Kidney epithelial cell (primary cell): ENCODE results near the gene PIK3C2G. TPM values are rescaled to one million over a fixed set of nuclear protein-coding genes. Genes with fewer than 3 reads are reported as not detected.
"Not testable (repeated sequence)": the region's sequence is repeated elsewhere in the genome, so short reads cannot be mapped to it uniquely, and the experiment has no call there.

Experiments used
- DNase-seq: peaks from one replicate; pipeline ENCODE4 v3.0.0-alpha.2; 2010; ENCODE audit warnings: low read depth
- H3K27me3 ChIP-seq: 2 replicates; pipeline ENCODE4 v1.6.0; 2011; ENCODE audit warnings: low read length; ENCODE audit not compliant: control insufficient read depth, insufficient read depth
- H3K36me3 ChIP-seq: 2 replicates; pipeline ENCODE4 v1.5.1; 2011; ENCODE audit warnings: low read length; ENCODE audit not compliant: control insufficient read depth, insufficient read depth
- H3K4me3 ChIP-seq: 2 replicates; pipeline ENCODE4 v1.5.1; 2011; ENCODE audit warnings: low read depth, mild to moderate bottlenecking, control low read depth, low read length
- total RNA-seq: library from RNA; depleted of rRNA; stranded (reverse); fragments of >200 nt; gene quantifications from 2 replicates; pipeline ENCODE4 v1.2.3, GENCODE V29; 2015
- TF ChIP-seq, protein P1 (sequence below): IDR thresholded peaks from 2 replicates; pipeline ENCODE4 v1.5.1; 2011; ENCODE audit warnings: mild to moderate bottlenecking, moderate library complexity, low read length, control low read depth, inconsistent platforms; ENCODE audit not compliant: insufficient read depth, poor library complexity, severe bottlenecking

Gene PIK3C2G
- total RNA-seq, 1 donor from 2014 or later, result 0.13 TPM

DNA sequence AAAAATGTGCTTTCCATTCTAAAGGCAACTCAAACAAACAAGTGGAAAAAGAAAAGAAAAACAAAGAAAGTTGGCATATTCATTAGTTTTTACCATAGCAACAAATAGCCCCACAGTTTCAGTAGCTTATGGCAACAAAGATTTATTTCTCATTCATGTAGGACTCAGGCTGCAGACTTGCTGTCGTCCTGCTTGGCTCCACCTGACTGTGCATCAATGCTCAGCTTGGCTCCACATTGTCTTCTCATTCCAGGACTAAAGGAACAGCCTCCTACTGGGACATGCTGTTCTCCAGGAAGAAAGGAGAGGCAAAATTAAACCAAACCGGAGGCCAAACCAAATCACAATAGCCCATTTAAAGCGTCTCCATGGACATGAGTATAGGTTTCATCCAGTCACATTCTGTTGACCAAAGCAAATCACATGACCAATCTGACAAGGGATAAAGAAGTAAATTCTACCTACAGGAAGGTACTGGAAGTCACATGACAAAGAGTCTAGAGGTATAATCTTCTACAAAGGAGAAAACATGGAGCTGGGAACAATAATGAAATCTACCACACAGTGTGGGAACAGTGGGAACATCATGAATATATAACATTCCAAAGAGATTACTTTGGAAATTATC, 222.5 kb downstream of the PIK3C2G start:
- no peak overlapping the region for H3K4me3 ChIP-seq
- TF ChIP-seq, protein P1, sequence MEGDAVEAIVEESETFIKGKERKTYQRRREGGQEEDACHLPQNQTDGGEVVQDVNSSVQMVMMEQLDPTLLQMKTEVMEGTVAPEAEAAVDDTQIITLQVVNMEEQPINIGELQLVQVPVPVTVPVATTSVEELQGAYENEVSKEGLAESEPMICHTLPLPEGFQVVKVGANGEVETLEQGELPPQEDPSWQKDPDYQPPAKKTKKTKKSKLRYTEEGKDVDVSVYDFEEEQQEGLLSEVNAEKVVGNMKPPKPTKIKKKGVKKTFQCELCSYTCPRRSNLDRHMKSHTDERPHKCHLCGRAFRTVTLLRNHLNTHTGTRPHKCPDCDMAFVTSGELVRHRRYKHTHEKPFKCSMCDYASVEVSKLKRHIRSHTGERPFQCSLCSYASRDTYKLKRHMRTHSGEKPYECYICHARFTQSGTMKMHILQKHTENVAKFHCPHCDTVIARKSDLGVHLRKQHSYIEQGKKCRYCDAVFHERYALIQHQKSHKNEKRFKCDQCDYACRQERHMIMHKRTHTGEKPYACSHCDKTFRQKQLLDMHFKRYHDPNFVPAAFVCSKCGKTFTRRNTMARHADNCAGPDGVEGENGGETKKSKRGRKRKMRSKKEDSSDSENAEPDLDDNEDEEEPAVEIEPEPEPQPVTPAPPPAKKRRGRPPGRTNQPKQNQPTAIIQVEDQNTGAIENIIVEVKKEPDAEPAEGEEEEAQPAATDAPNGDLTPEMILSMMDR, result no peak
- no peaks in the 10 kb centered on the region for H3K27me3 ChIP-seq
- no peaks in the 10 kb centered on the region for H3K36me3 ChIP-seq
- DNase-seq, result no peak

DNA sequence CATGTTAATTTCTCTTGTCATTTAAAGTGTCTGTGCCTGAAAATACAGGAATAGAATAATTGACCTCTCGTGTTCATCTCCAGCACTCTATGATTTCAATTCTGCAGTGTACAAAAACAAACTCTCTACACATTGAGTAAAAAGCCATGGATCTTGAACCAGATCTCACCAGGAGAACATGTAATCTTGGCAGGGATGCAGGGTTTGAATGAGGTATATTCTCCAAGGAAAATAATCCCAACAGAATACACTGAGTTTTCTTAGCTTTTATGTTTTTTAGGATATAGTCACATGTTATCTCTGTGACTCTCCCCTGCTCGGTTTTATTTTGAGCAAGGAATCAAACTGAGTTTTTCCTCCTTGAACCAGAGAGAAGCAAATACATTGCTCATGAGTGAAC, 224.7 kb downstream of the PIK3C2G start:
- Histone ChIP-seq H3K27me3 (no peaks in the 10 kb centered on the region), H3K4me3 (no peak overlapping the region), H3K36me3 (no peaks in the 10 kb centered on the region)
- DNase-seq, result no peak
- TF ChIP-seq, protein P1, result no peak

DNA sequence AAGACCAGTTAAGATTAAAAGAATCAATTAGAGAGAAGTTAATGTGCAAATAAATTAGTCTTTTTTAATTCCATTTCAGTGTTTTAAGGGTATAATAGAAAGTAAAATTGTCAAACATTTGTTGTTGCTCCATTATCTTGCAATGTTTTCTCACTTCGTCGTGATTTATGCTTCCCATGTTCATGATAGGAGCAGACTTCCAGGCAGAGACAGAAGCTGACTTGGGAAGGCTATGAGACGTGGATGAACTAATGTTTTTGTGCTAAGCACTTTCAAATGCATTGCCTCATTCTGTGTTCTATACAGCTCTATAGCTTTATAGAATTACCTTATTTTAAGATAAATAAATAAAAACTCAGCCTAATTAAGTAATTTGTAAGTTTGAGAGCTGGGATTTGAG, 226.2 kb downstream of the PIK3C2G start:
- TF ChIP-seq, protein P1, result no peak
- Histone ChIP-seq H3K36me3 (no peaks in the 10 kb centered on the region), H3K27me3 (no peaks in the 10 kb centered on the region), H3K4me3 (no peak overlapping the region)
- DNase-seq, result no peak

DNA sequence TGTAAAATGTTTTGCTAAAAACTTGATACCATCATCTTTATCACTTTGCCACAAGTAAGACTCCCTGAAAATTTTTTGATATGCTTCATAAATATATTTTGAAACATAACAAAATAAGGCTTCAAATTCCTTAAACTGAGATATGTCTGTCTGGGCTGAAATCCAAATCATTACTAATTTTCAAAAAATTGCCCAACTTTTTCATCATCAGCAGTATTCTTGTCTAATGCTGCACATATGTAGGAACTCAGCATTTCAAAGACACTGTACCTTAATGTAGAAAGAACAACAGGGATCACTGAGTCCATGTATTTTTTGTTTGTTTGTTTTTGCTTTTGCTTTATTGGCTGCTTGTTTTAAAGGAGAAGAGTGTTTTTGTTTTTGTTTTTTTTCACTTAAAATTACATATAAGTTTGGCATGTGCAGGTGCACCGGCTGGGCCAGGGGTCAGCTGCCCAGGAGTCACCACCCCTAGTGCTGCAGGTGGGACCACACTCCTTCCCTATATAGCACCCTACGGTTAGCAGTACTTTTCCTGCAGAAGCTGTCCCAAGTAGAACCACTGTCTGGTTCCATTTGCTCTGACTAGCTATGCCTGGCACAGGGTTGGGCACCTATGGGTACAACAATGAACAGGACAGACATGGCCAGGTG, 231.2 kb downstream of the PIK3C2G start:
- H3K36me3 ChIP-seq, result no peaks in the 10 kb centered on the region
- H3K27me3 ChIP-seq, result no peaks in the 10 kb centered on the region
- DNase-seq, result no peak
- TF ChIP-seq, protein P1, result no peak
- no peak overlapping the region for H3K4me3 ChIP-seq

DNA sequence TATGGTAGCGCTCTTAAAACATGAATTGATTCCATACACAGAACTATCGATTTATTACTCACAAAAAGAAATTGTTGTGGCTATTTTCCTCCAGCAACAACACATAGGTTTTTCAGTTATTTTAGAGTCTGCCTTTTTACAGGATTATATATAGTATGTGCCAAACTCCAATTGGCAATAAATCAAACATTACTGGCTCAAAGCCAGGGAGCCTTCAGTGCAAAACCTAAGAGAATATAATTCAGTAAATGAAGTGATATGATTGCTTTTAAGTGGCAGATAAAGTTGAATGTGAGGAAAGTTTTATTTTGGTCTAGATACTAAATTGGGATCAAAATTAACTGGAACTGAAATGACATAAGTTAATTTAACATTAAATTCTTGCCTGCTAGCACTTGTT, 234.8 kb downstream of the PIK3C2G start:
- Histone ChIP-seq H3K36me3 (no peaks in the 10 kb centered on the region), H3K4me3 (no peak overlapping the region), H3K27me3 (no peaks in the 10 kb centered on the region)
- TF ChIP-seq, protein P1, result no peak
- no peak for DNase-seq

DNA sequence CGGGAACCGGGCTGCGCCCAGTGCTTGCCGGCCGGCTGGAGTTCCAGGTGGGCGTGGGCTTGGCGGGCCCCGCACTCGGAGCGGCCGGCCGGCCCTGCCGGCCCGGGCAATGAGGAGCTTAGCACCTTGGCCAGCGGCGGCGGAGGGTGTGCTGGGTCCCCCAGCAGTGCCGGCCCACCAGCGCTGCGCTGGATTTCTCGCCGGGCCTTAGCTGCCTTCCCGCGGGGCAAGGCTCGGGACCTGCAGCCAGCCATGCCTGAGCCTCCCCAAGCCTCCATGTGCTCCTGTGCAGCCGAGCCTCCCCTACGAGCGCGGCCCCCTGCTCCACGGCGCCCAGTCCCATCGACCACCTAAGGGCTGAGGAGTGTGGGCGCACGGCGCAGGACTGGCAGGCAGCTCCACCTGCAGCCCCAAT, 238.8 kb downstream of the PIK3C2G start:
- H3K27me3 ChIP-seq, H3K4me3 ChIP-seq, DNase-seq, H3K36me3 ChIP-seq: not testable (repeated sequence)

DNA sequence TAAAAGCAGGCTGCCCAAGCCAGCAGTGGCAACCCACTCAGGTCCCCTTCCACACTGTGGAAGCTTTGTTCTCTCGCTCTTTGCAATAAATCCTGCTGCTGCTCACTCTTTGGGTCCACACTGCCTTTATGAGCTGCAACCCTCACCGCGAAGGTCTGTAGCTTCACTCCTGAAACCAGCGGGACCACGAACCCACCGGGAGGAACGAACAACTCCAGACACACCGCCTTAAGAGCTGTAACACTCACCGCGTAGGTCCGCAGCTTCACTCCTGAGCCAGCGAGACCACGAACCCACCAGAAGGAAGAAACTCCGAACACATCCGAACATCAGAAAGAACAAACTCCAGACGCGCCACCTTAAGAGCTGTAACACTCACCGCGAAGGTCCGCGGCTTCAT, 239.4 kb downstream of the PIK3C2G start:
- not testable (repeated sequence) for DNase-seq, H3K27me3 ChIP-seq, H3K4me3 ChIP-seq, H3K36me3 ChIP-seq
